GM21447 (cell line): ENCODE data around the gene MRPS9.

ENCODE experiments used
- ATAC-seq: cut with Tn5 transposase; IDR thresholded peaks from one replicate; pipeline ENCODE4 v1.9.1; 2021; ENCODE audit not compliant: unreplicated experiment

The MRPS9 gene

GRCh38 chr2:105117565-105117964 lies 79.7 kb downstream of the MRPS9 start:
- no peak for ATAC-seq

- no peak for ATAC-seq
Observed at GRCh38 chr2:105118960-105119359, 81.1 kb downstream of the MRPS9 start.

GRCh38 chr2:105121434-105121833 lies 83.6 kb downstream of the MRPS9 start:
- no peak for ATAC-seq

- ATAC-seq, result no peak
Observed at GRCh38 chr2:105125428-105125827, 87.6 kb downstream of the MRPS9 start.

GRCh38 chr2:105125920-105126319 lies 88.1 kb downstream of the MRPS9 start:
- no peak for ATAC-seq

GRCh38 chr2:105126336-105126735 lies 88.5 kb downstream of the MRPS9 start:
- no peak for ATAC-seq

- no peak for ATAC-seq
Observed at GRCh38 chr2:105127289-105127915, 89.5 kb downstream of the MRPS9 start.

GRCh38 chr2:105129722-105130232 lies 91.9 kb downstream of the MRPS9 start:
- peak; percentile 92 for ATAC-seq

- no peak for ATAC-seq
Observed at GRCh38 chr2:105130546-105130945, 92.7 kb downstream of the MRPS9 start.

- ATAC-seq, result no peak
Observed at GRCh38 chr2:105134081-105134480, 96.2 kb downstream of the MRPS9 start.

- ATAC-seq, result no peak
Observed at GRCh38 chr2:105135436-105135835, 97.6 kb downstream of the MRPS9 start.

- ATAC-seq, result no peak
Observed at GRCh38 chr2:105136394-105136793, 98.5 kb downstream of the MRPS9 start.

- ATAC-seq, result no peak
Observed at GRCh38 chr2:105138643-105139042, 100.8 kb downstream of the MRPS9 start.

- ATAC-seq, result no peak
Observed at GRCh38 chr2:105139556-105140239, 101.8 kb downstream of the MRPS9 start.

GRCh38 chr2:105140240-105140568 lies 102.3 kb downstream of the MRPS9 start:
- ATAC-seq, result no peak

- no peak for ATAC-seq
Observed at GRCh38 chr2:105141099-105141614, 103.3 kb downstream of the MRPS9 start.

- ATAC-seq, result no peak
Observed at GRCh38 chr2:105142239-105142638, 104.4 kb downstream of the MRPS9 start.

GRCh38 chr2:105143094-105143466 lies 105.2 kb downstream of the MRPS9 start:
- no peak for ATAC-seq

- ATAC-seq, result peak; percentile 42
Observed at GRCh38 chr2:105143467-105144151, 105.7 kb downstream of the MRPS9 start.

- ATAC-seq, result no peak
Observed at GRCh38 chr2:105144152-105144940, 106.5 kb downstream of the MRPS9 start.

GRCh38 chr2:105144941-105145300 lies 107.1 kb downstream of the MRPS9 start:
- ATAC-seq, result peak; percentile 60
